HG03064 (cell line): Measurements from ENCODE around the gene RGS6.
A peak's percentile ranks its signal among the peaks of the same experiment; 100 is the strongest.

Experiments used
- ATAC-seq: cut with Tn5 transposase; IDR thresholded peaks from one replicate; pipeline ENCODE4 v1.9.1; 2021; ENCODE audit warnings: low read depth; ENCODE audit not compliant: unreplicated experiment

Gene RGS6

DNA sequence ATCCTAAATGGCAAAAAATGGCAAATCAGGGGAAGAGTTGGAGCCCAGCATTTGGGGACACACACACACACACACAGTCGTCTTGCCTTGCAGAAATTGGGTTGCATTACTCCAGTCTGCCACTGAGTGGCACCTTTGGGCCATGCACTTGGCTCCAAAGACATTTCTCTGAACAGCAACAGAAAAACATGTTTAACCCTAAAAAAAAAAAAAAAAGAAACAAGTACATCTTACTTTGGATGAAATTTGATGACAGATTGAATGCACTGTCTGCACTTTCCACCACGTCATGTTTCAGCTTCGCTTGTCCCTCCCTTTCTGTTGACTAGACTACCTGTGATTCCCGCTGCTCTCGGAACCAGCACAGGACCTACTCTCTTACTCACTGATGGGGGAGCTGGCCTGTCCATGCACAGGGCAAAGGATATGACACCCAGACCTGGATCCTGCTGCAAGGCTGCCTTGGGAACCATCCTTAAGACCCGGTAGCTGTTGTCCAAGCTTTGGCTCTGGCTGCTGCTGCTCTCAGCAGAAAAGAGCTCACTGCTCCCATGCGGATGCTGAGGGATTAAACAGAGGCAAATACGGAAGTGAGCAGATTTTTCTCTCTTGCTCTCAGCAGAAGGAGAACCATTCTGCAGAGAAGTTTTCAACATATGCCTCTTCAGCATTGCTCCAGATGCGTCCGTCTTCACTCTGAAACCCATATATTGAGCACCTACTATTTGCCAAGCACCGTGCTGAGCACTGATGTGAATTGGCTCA, 584.9 kb downstream of the RGS6 start:
- ATAC-seq: no peak

DNA sequence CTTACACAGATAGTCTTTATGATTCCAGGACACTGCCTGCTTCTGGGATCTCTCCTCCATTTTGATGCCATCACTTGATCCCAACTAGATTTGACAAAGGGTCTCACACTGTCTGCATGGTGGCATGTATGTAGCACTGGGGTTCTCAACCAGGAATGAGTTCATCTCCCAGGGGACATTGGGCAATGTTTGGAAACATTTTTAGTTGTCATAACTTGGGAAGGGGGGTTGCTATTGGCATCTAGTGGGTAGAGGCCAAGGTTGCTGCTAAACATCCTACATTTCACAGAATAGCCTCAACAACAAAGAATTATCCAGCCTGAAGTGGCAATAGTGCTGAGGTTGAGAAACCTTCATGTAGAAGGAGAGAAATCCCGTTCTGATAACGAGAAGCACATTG, 585.5 kb downstream of the RGS6 start:
- ATAC-seq: no peak

DNA sequence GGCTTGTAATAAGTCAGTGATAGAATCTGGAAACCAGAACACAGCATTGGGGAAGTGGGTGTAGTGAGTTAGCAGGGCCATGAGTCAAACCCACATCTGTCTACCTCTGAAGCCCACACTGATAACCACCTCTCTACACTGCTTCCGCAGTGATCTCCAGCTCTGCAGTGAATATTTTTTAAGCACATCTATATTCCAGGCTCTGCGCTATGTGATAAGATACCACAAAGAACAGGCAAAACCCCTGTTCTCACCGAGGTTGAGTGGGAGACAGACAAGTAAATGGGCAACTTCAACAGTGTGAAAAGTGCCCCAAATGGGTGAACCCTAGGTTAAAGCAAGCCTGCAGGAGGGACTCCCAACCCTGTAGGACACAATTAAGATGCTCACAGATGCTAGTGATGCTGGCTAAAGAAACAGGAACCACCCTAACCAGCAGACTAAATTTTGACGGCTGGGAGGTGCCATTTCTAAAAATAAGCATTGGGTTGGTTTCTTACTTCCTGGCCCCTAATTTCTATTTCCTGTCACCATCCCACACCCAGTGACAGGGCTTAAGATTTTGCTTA, 586.7 kb downstream of the RGS6 start:
- ATAC-seq: peak; percentile 64

DNA sequence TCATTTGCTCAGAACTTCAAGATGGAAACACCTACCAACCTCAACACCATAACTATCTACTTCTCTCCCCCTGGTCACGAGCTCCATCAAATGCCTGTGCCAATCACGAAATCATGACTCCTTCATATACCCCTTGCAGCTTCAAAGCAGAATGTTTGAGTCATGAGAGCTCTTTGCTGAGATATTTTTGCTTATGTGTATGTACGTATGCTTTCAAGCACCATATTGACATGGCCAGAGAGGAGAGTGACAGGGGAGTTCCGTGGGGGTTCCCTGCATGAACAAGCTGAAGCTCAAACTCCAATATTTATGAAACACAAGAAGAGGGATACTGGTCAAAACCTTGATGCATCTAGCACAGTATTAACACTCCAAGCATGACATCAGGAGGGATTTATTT, 587.3 kb downstream of the RGS6 start:
- peak; percentile 4 for ATAC-seq

DNA sequence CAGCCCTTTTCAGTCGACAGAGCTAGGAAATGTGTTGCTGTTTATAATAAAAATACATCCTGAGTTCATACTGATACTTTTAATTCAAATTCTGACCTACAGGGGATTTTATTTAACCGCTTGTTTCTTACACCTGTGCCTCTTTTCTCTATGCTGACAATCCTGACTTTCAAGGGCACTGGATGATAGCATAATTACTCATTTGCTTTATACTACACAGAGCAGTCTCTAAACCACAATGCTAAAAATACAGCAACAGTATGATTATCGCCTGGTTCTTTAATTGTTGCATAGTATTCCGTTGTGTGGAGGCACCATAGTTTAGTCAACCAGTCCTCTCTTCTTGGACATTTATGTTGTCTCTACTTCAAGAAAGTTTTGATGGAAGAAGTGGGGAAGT, 588.8 kb downstream of the RGS6 start:
- ATAC-seq: no peak

DNA sequence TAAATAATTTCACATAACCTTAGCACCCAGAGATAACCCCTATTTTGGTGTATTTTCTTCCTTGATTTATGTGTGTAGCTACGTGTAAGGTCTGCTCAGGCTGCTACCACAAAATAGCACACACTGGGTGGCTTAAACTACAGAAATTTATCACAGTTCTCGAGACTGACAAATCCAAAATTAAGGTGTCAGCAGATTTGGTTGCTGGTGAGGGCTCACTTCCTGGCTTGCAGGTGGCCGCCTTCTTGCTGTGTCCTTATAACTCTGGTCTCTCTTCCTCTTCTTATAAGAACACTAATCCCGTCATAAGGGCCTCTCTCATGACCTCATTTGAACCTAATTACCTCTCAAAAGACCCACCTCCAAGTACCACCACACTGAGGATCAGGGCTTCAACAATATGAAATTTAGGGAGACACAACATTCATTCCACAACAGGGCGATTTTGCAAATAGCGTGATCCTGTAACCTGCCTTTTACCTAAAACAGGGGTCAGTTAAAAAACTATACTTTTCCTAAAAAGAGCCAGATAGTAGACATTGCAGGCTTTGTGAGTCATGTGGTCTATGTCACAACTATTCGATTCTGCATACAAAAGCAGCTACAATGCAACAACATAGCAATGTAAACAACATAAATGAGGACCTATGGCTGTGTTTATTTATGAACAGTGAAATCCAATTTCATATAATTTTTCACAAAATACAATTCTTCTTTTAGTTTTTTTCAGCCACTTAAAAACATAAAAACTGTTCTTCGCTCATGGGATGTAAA, 589.9 kb downstream of the RGS6 start:
- no peak for ATAC-seq

DNA sequence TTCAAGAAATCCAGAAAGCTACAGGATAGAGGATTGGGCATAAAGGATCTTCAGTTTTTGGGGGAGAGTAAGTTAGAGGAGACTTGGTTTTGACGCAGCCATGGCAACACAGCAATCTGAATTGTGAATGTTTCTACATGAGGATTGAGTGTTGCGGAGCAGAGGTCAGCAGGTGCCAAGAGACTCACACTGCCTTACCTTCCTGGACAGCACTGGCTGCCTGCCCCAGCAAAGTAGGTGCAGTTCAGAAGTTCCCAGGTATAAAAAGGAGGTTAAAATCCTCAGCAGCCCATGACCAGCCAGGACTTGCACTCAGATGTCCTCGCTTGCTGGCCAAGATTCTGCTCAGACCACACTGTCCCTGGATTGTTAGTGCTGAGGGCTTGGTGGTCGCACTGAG, 590.6 kb downstream of the RGS6 start:
- no peak for ATAC-seq

DNA sequence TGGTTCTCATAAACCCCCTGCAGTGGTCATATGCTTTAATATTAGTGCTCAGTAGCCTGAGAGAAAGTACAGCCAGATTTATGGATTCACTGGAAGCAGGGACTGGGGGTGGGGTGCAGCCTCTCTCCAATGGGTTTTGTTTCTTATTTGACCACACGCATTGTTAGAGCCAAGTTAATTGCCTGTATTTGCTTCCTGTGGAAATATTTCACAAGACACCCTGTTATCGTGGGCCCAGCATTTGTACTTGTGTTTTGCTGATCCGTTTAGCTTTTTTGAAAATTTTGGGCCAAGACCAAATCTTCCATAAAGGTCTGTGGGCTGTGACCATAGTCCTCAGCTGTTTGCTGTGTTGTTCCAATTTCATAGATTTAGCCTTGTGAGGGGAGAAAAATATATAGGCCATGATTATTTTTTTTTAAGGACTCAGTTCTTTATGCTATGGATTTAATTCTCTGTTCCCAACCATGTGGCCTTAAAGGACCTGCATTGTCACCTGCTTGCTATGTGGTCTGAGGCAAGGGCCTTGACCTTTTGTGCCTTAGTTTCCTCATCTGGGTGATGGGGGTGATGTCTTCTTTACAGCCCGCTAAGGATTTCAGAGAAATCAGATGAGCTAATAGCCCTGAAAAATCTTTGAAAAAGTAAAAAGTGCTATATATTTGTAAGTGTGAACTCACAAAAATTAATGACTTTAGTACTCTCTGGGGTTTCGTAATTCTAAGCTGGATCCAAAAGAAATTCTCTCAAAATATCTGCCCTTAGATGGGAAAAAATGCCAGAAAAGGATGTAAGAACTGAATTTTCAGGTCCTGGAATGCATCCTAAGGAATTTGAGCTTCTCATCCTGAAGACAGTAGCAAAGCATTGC, 591.4 kb downstream of the RGS6 start:
- no peak for ATAC-seq

DNA sequence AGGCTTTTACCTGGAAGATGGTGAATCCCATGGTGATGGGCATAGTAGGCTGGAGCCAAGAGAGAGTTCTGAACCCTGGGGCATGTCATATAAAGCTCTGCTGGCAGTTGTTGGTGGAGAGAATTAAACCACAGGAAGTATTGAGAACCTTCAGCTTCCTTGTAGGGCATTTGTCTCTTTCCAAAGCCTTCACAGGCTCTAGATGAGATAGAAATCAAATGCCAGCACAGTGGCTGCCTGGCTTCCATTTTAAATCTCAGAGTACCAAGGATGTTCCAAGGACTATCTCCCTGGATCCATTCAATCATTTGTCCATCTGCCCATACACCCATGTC, 592.0 kb downstream of the RGS6 start:
- no peak for ATAC-seq

DNA sequence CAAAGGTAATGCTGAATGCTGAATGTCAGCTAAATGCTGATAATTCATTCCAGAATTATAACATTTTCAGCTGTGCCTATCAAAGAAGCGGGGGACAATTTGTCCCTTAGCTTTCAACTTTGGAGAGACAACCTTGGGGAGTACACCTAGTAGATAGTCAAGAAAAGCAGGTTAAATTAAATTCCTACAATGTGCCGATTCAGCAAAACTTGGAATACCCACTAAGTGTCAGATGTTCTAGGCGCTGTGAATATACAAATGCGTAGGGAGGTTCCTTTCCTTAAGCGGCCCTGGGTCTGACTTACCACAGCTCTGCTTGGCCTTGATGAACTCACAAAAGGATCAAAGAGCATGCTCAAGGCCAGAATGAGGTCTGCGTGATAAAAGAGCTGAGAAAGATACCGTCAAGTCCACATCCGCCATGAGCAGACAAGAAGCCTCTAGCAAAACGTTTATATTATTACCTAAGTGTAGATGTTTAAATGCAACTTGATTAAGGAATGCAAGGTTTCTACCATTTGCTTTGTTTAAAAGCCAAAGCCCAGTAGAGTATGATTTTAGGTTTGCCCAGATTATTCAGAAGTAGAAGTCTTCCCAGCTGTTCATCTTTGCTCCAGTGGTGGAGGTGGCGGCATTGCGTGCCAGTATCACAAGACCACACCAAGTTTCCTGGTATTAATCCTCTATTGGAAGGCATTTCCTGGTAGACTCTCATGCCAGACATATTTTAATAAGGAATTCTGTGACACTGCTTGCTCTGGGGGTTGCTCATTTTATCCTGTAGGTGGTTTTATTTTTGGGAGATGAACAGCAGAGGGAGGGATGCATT, 593.1 kb downstream of the RGS6 start:
- no peak for ATAC-seq

DNA sequence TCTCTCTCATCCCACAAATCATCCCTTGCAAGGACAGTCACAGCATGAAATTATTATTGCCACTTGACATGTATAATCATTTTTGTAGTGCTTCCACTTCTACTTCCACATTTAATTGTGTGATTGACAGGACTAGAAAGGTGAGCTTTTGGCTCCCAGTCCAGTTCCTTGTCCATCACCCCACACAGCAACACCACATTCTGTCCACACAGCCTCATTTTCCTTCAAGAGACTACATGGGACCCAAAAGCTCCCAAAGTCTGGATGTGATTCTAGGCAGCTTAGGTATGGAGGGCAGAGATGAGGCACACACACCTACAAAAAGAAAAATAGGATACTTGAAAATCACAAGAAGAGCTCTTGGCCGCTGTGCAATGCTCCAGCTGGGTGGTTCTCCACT, 595.4 kb downstream of the RGS6 start:
- no peak for ATAC-seq

DNA sequence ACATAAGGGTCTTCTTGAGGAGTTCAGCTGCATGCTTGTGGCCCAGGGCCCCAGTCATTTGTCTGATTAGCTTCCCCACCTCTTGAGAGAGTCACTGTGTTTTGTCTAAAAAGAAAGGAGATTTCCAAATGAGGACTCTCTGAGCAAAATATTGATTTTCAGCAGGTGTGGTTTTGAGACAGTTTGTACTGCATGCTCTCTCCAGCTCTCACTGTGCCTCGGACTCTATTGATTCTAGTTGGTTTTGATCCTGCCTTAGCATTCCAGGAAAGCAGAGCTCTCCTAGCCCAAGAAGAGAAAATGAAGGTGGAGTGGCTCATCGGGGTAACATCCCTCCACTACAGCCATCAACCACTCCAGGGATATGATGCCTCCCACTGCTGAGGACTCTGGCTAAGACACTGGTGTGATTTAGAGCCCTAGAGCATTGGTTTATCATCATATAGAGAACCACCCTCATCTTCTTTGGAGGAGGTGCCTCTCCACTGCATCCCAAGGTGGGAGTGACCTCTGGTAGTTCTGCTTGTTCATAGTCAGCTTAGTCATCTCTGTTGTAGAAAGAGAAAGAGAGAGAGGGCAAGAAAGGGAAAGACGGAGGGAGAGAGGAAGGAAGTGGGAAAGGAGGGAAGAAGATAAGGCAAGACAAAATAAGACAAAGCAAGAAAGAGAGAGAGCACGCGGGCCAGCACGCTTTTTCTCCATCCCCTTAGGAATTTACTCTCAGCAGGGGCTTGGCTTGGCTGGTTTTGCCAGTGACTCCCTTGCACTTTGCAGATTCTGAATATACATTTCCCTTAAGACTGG, 596.0 kb downstream of the RGS6 start:
- no peak for ATAC-seq

DNA sequence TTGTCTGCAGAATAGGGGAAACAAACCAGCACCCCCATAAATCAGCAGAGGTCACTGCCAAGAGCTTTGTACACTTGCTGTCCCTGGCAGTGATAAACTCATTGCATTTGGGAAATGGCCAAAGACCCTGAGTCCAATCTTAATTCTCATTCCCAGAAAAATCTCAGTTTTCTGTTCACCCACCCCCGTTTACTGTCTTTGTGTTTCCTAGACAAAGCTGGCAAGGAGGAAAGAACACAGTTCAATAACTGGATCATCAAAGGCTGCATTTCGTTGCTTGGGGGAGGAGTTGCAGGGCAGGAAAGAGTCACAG, 596.6 kb downstream of the RGS6 start:
- no peak for ATAC-seq

DNA sequence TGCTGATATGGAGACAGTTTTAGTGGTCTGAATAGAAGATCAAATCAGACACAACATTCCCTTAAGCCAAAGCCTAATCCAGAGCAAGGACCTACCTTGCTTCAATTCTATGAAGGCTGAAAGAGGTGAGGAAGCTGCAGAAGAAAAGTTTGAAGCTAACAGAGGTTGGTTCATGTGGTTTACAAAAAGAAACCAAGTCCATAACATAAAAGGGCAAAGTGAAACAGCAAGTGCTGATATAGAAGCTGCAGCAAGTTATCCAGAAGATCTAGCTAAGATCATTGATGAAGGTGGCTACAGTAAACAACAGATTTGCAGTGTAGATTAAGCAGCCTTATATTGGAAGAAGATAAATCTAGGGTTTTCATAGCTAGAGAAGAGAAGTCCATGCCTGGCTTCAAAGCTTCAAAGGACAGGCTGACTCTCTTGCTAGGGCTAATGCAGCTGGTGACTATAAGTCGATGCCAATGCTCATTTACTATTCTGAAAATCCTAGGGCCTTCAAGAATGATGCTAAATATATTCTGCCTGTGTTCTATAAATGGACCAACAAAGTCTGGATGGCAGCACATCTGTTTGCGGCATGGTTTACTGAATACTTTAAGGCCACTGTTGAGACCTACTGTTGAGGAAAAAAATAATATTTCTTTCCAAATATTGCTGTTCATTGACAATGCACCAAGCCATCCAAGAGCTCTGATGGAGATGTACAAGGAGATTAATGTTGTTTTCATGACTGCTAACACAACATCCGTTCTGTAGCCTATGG, 600.6 kb downstream of the RGS6 start:
- ATAC-seq: no peak

DNA sequence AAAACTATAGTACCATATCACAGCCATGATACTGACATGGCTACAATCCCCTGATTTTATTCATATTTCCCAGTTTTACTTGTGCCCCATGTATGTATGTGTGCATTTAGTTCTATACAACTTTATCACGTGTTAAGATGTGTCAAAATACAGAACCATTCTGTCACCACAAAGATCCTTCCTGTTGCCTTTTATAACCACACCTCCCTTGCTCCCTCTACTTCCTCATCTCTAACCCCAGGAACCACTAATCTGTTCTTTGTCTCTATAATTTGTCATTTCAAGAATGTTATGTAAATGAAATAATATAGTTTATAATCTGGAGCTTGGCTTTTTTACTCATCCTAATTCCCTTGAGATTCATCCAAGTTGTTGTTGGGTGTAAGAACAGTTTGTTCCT, 603.3 kb downstream of the RGS6 start:
- no peak for ATAC-seq

DNA sequence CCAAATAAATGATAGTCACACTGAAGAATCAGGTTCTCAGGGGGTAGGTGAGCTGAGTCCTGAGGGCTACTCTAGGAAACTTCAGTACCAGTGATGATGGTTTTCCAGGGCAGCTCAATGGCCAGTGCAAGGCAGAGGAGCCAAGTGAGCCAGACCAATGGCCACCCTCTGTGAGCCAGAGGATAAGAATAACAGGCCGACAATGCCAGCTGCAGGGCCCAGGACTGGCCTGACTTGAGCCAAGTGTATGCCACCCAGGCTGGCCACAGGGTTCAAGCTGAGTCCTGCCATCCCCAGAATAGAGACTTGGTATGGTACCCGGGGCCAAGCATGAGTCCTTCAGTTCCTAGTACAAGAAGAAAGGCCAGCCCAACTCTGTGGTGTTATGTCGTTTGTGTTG, 606.2 kb downstream of the RGS6 start:
- ATAC-seq: no peak

DNA sequence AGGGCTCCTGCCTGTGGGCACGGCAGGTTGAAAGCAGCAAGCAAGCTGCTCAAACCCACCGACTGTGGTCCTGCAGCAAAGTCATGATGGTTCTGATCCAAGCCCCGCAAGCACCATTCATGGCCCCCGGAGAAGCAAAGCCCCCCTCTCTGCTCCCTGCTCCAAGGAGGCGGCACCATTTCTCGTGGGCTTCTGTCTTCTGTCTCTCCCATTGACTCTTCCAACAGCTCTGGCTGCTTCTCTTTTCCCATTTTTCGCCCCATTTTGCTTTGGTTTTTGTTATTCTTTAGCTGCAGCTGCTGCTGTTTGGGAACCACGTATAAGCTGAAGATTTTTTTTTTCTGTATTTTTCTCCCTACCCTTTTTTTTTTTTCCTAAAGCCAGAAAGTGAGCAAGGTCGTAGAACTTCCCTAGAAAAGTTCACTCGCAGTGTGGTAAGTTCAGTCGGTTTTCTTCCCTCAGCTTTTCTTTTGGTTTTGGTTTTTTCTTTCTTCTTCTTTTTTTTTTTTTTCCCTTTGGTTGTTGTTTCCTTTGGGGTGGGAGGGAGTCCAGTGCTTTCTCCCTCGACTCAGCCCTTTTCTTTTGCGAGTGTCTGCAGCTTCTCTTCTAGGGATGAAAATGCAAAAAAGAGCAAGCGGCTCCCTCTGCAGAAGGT, 607.6 kb downstream of the RGS6 start:
- ATAC-seq: no peak

DNA sequence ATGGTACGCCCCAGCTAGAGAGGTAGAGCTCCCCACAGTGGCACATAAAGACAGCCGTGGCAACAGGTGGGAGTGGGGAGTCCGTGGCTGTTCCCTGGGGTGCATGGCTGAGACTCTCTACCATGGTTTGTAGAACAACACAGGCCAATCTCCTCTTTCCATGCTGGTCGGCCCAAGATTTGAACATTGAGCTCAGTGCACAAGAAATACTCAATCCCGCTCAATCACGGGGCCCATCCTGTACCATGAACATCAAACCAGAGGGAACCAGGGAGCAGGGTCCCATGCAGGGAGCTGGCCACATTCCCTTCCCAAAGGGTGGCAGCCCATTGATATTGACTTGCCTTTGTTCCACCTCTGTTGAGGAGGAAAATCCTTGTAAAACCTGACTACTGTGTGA, 608.6 kb downstream of the RGS6 start:
- no peak for ATAC-seq
